DND-41 (cell line): ENCODE measurements around the gene CELF5.

ENCODE experiments used
- EZH2 ChIP-seq: IDR thresholded peaks from 3 replicates; pipeline ENCODE4 v1.6.1; 2012; ENCODE audit warnings: borderline replicate concordance, low read depth, mild to moderate bottlenecking, moderate library complexity, low read length, inconsistent platforms; ENCODE audit not compliant: severe bottlenecking
- TF ChIP-seq, protein P1 (sequence below): IDR thresholded peaks from 2 replicates; pipeline ENCODE4 v1.5.1; 2012; ENCODE audit warnings: borderline replicate concordance, low read length, moderate library complexity, mild to moderate bottlenecking; ENCODE audit not compliant: poor library complexity, severe bottlenecking; ENCODE audit errors: extremely low read depth

DNA sequence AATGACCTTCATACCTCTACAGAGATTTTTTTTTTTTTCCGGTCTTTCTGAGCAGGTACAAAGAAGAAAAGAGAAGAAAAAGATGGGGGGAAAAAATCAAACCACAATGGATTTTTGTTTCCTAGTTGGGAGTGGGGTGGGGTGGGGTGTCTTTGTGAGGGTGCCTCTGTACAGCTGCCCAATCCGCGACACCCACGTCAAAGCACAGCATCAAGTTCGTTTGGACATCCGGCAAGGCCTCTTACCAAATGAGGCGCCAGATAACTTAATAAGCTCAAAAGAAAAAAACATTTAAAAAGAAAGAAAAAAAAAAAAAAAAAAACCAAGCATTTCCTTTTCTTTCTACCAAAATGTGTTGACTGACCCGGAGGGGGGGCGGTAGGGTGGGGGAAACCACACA is 71.6 kb downstream of the CELF5 start:
- TF ChIP-seq, protein P1, sequence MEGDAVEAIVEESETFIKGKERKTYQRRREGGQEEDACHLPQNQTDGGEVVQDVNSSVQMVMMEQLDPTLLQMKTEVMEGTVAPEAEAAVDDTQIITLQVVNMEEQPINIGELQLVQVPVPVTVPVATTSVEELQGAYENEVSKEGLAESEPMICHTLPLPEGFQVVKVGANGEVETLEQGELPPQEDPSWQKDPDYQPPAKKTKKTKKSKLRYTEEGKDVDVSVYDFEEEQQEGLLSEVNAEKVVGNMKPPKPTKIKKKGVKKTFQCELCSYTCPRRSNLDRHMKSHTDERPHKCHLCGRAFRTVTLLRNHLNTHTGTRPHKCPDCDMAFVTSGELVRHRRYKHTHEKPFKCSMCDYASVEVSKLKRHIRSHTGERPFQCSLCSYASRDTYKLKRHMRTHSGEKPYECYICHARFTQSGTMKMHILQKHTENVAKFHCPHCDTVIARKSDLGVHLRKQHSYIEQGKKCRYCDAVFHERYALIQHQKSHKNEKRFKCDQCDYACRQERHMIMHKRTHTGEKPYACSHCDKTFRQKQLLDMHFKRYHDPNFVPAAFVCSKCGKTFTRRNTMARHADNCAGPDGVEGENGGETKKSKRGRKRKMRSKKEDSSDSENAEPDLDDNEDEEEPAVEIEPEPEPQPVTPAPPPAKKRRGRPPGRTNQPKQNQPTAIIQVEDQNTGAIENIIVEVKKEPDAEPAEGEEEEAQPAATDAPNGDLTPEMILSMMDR = no peak
- no peak for TF ChIP-seq EZH2
